Astrocyte (in vitro differentiated cells and primary cell): ENCODE data around the gene ZSCAN22.

Experiments used
- EZH2 ChIP-seq: IDR thresholded peaks from 2 replicates; pipeline ENCODE4 v1.6.1; 2012; ENCODE audit warnings: mild to moderate bottlenecking, low read length, inconsistent platforms; ENCODE audit not compliant: insufficient read depth
- TF ChIP-seq, protein P1 (sequence below): IDR thresholded peaks from 2 replicates; pipeline ENCODE4 v1.5.1; 2011; ENCODE audit warnings: low read depth, mild to moderate bottlenecking, inconsistent platforms, low read length, moderate library complexity; ENCODE audit not compliant: insufficient read depth

DNA sequence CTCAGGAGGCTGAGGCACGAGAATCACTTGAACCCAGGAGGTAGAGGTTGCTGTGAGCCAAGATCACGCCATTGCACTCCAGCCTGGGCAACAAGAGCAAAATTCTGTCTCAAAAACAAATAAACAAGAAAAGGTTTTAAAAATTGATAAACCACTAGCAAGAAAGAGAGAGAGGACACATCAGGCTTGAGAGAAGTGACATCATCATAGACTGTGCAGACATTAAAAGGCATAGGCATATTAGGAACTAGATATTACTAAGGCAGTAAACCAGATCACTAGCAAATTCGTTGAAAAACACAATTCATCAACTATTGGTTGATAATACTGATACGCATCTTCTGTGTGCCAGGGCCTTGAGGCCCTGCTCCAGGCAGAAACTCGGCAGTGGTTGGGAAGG, 18.8 kb downstream of the ZSCAN22 start:
- no peak for TF ChIP-seq EZH2
- TF ChIP-seq, protein P1, sequence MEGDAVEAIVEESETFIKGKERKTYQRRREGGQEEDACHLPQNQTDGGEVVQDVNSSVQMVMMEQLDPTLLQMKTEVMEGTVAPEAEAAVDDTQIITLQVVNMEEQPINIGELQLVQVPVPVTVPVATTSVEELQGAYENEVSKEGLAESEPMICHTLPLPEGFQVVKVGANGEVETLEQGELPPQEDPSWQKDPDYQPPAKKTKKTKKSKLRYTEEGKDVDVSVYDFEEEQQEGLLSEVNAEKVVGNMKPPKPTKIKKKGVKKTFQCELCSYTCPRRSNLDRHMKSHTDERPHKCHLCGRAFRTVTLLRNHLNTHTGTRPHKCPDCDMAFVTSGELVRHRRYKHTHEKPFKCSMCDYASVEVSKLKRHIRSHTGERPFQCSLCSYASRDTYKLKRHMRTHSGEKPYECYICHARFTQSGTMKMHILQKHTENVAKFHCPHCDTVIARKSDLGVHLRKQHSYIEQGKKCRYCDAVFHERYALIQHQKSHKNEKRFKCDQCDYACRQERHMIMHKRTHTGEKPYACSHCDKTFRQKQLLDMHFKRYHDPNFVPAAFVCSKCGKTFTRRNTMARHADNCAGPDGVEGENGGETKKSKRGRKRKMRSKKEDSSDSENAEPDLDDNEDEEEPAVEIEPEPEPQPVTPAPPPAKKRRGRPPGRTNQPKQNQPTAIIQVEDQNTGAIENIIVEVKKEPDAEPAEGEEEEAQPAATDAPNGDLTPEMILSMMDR = no peak
